ENCODE results near the gene PGRMC2. TPM values are rescaled to one million over a fixed set of nuclear protein-coding genes. Genes with fewer than 3 reads are reported as not detected.

PGRMC2 gene
- total RNA-seq, 4 donors from 2014 or later, result 57.3 to 74.3 (median 59.4) TPM

- TF ChIP-seq POLR2AphosphoS5 (IDR thresholded peaks at IDR 0.05) (no peak), CTCF (IDR thresholded peaks at IDR 0.05) (no peak), POLR2A (IDR thresholded peaks at IDR 0.05; ENCODE audit: low read depth) (no peak), EP300 (IDR thresholded peaks at IDR 0.05) (no peak)
- H3K36me3 ChIP-seq, result no peaks in the 10 kb centered on the region
- H3K27me3 ChIP-seq, result no peaks in the 10 kb centered on the region
- DNase-seq (ENCODE audit: extremely low spot score), result no peak
- H3K9me3 ChIP-seq, result no peaks in the 10 kb centered on the region
- no peak overlapping the region for H3K27ac ChIP-seq (replicated peaks in 1 of 4)
- no peak overlapping the region for H3K4me3 ChIP-seq
- intact Hi-C loops (cut with DNase I), result loop anchor here (5.0 to 10.0 kb wide), 2 partner anchors 173 to 581 kb away; no protein-coding TSS in a partner anchor
- peaks cover 30 to 69% (median 46%) of the 10 kb centered on the region in 4 donors for H3K4me1 ChIP-seq
- 89% methylated on average over 1 of the region's 1 CpG for WGBS
Measured at GRCh38 chr4:128281354-128281753, 6.3 kb downstream of the PGRMC2 start.

GRCh38 chr4:128279624-128280225, 7.9 kb downstream of the PGRMC2 start:
- TF ChIP-seq POLR2AphosphoS5 (IDR thresholded peaks at IDR 0.05), result no peak
- no peak for TF ChIP-seq CTCF (IDR thresholded peaks at IDR 0.05)
- intact Hi-C loops (cut with DNase I), result loop anchor here (5.0 to 10.0 kb wide), 3 partner anchors 85 to 583 kb away; no protein-coding TSS in a partner anchor
- Histone ChIP-seq H3K36me3 (no peaks in the 10 kb centered on the region), H3K27me3 (no peaks in the 10 kb centered on the region), H3K9me3 (no peaks in the 10 kb centered on the region), H3K4me3 (no peak overlapping the region), H3K27ac (replicated peaks in 1 of 4) (no peak overlapping the region), H3K4me1 (peaks cover 20 to 62% (median 35%) of the 10 kb centered on the region in 4 donors)
- WGBS, result 76% methylated on average over 2 of the region's 2 CpGs
- DNase-seq (ENCODE audit: extremely low spot score), result no peak

- Histone ChIP-seq H3K27me3 (no peaks in the 10 kb centered on the region), H3K4me1 (peaks cover 10 to 45% (median 25%) of the 10 kb centered on the region in 4 donors), H3K27ac (replicated peaks in 1 of 4) (no peak overlapping the region), H3K36me3 (no peaks in the 10 kb centered on the region), H3K4me3 (no peak overlapping the region), H3K9me3 (no peaks in the 10 kb centered on the region)
- 97% methylated on average over 3 of the region's 3 CpGs for WGBS
- no peak for DNase-seq (ENCODE audit: extremely low spot score)
- TF ChIP-seq CTCF (IDR thresholded peaks at IDR 0.05) (no peak), POLR2AphosphoS5 (IDR thresholded peaks at IDR 0.05) (no peak), POLR2A (IDR thresholded peaks at IDR 0.05; ENCODE audit: low read depth) (no peak)
- intact Hi-C loops (cut with DNase I), result loop anchor here (10.0 kb wide), 1 partner anchor 83 kb away; no protein-coding TSS in a partner anchor
Measured at GRCh38 chr4:128277856-128278255, 9.8 kb downstream of the PGRMC2 start.

GRCh38 chr4:128275346-128275745, 12.3 kb downstream of the PGRMC2 start:
- Histone ChIP-seq H3K9me3 (no peaks in the 10 kb centered on the region), H3K27me3 (no peaks in the 10 kb centered on the region), H3K27ac (replicated peaks in 1 of 4) (no peak overlapping the region), H3K36me3 (peaks cover 5 to 20% (median 11%) of the 10 kb centered on the region in 4 donors), H3K4me3 (no peak overlapping the region), H3K4me1 (peaks cover 0 to 23% (median 18%) of the 10 kb centered on the region in 4 donors)
- TF ChIP-seq POLR2A (IDR thresholded peaks at IDR 0.05; ENCODE audit: low read depth), result no peak
- no peak for TF ChIP-seq CTCF (IDR thresholded peaks at IDR 0.05)
- intact Hi-C loops (cut with DNase I), result loop anchor here (10.0 kb wide), 1 partner anchor 81 kb away; no protein-coding TSS in a partner anchor
- no peak for DNase-seq (ENCODE audit: extremely low spot score)

GRCh38 chr4:128271551-128271950, 16.1 kb downstream of the PGRMC2 start:
- H3K9me3 ChIP-seq, result no peaks in the 10 kb centered on the region
- H3K36me3 ChIP-seq, result peaks cover 7 to 33% (median 17%) of the 10 kb centered on the region in 4 donors
- H3K27ac ChIP-seq (replicated peaks in 1 of 4), result no peak overlapping the region
- intact Hi-C loops (cut with DNase I), result loop anchor here (10.0 kb wide), 1 partner anchor 77 kb away; no protein-coding TSS in a partner anchor
- H3K27me3 ChIP-seq, result no peaks in the 10 kb centered on the region
- no peak for DNase-seq (ENCODE audit: extremely low spot score)
- H3K4me3 ChIP-seq, result no peak overlapping the region
- TF ChIP-seq POLR2A (IDR thresholded peaks at IDR 0.05; ENCODE audit: low read depth) (no peak), EP300 (IDR thresholded peaks at IDR 0.05) (no peak), POLR2AphosphoS5 (IDR thresholded peaks at IDR 0.05) (no peak), CTCF (IDR thresholded peaks at IDR 0.05) (no peak)
- H3K4me1 ChIP-seq, result peaks cover 0 to 11% (median 3%) of the 10 kb centered on the region in 4 donors
- 94% methylated on average over 1 of the region's 1 CpG for WGBS
